ENCODE results near the gene CPNE5.

The CPNE5 gene

GRCh38 chr6:36839749-36840431 lies 646 bp upstream of the CPNE5 start:
- in situ Hi-C loops (cut with HindIII; ENCODE audit: low pct_ligation_motif_present, low pct_unique_long_range_greater_than_20kb, low sequenced_read_pairs) = no loop called here
- DNase-seq = peak; percentile 20

- in situ Hi-C loops (cut with HindIII; ENCODE audit: low pct_ligation_motif_present, low pct_unique_long_range_greater_than_20kb, low sequenced_read_pairs) = no loop called here
- DNase-seq = no peak
Measured at GRCh38 chr6:36837686-36838085, 1.6 kb downstream of the CPNE5 start.

GRCh38 chr6:36837022-36837339 lies 2.3 kb downstream of the CPNE5 start:
- DNase-seq = no peak
- in situ Hi-C loops (cut with HindIII; ENCODE audit: low pct_ligation_motif_present, low pct_unique_long_range_greater_than_20kb, low sequenced_read_pairs) = no loop called here

DNA sequence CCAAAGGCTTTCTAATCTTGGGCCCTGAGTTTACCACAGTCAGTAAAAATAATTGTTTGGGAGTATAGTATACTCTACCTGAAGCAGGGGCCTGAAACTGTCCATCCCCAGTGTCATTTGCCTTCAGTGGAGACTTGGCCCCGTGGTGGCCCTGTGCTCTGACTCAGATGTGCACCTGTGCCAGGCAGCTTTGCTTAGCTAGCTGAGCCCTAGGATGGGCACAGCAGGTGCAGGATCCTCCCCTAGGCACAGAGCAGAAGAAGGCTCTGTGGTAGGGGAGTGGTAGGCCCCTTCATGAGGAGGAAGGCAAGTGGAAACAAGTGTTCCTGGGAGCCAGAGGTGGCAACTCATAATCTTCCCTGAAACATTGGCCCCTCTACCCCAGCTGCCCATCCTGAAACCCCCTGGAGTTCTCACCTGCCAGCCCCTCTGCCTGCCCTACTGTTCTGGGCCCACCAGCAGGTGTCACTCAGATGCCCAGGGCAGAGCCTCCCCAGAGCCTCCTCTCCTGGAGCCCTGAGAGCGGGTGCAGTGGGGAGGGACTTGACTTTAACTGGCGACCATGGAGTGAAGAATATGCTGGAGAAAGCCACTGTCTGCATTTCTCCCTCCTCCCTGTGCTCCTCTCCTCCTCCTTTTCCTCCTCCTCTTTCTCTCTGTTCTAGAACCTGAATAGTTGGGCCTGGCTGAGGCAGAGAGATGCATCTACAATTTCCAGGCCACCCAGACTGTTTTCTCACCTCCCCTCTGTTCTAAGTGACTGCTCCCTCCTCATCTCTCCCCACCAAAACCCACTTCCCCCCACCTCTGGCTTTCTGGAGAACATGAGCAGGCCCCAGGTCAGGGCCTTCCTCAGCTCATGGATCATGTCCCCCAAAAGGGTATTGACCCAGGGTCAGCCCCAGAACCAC lies 2.9 kb downstream of the CPNE5 start:
- no peak for DNase-seq
- in situ Hi-C loops (cut with HindIII; ENCODE audit: low pct_ligation_motif_present, low pct_unique_long_range_greater_than_20kb, low sequenced_read_pairs) = no loop called here

DNA sequence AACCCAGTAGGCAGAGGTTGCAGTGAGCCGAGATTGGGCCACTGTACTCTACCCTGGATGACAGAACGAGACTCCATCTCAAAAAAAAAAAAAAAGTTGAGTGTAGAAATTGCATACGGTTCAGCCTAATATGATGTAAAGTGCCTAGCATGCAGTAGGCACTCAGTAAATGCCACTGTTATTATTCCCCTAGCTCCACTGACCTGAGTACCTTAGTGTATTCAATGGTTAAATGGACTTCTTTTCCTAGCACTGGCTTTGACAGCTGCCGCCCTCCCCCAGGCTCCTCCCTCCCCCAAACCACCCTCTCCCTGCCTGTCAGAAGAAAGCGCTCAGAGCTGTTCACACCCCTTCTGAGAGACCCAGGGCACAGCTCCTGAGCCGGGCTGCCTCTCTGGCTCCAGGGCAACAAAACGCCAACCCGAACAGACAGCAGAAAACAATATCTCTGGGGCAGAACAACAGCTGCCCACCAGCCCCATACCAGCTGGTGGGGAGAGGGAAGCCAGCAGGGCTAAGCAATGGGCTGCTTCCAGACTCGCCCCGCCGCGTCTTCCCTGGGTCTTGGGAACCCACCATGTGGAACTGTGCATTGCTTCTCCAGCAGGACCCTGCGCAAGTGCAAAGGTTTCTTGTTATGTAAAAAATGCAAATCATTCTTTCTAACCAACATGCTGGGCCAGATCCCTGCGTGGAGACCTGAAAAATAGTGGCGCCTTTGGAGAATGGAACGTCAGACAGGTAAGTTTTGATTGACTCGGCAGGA lies 4.5 kb downstream of the CPNE5 start:
- in situ Hi-C loops (cut with HindIII; ENCODE audit: low pct_ligation_motif_present, low pct_unique_long_range_greater_than_20kb, low sequenced_read_pairs) = no loop called here
- no peak for DNase-seq

DNA sequence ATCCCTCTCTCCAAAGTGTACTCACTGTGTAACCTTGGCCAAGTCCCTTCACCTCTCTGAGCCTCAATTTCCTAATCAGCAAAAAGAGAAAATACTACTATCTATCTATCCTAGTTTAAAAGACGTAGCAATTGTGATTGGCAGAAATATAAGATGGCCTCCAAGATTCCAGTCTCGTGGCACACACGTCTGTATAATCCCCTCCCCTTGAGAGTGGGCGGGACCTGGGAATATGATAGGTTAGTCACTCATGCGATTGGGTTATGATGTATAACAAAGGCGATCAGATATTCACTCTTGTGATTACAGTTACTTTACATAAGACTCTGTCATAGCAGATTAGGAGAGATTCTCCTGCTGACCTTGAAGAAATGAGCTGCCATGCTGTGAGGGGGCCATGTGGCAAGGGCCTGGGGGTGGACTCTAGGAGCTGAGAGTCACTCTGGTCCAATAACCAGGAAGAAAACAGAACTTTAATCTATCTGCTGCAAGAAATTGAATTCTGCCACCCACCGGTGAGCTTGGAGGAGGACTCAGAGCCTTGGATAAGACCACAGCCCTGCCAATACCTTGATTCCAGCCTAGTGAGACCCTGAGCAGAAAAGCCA lies 6.0 kb downstream of the CPNE5 start:
- in situ Hi-C loops (cut with HindIII; ENCODE audit: low pct_ligation_motif_present, low pct_unique_long_range_greater_than_20kb, low sequenced_read_pairs) = no loop called here
- DNase-seq = no peak

DNA sequence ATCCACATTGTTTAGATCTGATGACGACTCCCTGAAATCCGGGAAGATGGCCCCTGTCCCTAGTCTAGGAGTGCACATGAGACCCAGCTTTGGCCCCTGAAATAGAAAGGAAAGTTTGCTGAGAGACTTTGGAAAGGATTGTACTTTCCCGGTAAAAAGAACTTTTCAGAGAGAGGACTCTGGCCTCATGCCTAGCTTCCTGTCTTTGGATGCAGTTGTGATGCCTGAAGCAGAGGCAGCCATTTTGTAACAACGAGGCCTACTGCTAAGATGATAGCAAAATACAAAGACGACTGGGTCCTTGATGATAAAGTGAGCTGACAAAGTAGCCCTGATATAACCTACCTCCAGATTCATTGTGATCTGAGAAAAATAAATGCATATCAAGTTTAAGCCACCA lies 6.9 kb downstream of the CPNE5 start:
- DNase-seq = no peak
- in situ Hi-C loops (cut with HindIII; ENCODE audit: low pct_ligation_motif_present, low pct_unique_long_range_greater_than_20kb, low sequenced_read_pairs) = no loop called here

- DNase-seq = no peak
- in situ Hi-C loops (cut with HindIII; ENCODE audit: low pct_ligation_motif_present, low pct_unique_long_range_greater_than_20kb, low sequenced_read_pairs) = no loop called here
Measured at GRCh38 chr6:36830577-36830976, 8.7 kb downstream of the CPNE5 start.

GRCh38 chr6:36829919-36830544 lies 9.2 kb downstream of the CPNE5 start:
- DNase-seq = no peak
- in situ Hi-C loops (cut with HindIII; ENCODE audit: low pct_ligation_motif_present, low pct_unique_long_range_greater_than_20kb, low sequenced_read_pairs) = no loop called here

DNA sequence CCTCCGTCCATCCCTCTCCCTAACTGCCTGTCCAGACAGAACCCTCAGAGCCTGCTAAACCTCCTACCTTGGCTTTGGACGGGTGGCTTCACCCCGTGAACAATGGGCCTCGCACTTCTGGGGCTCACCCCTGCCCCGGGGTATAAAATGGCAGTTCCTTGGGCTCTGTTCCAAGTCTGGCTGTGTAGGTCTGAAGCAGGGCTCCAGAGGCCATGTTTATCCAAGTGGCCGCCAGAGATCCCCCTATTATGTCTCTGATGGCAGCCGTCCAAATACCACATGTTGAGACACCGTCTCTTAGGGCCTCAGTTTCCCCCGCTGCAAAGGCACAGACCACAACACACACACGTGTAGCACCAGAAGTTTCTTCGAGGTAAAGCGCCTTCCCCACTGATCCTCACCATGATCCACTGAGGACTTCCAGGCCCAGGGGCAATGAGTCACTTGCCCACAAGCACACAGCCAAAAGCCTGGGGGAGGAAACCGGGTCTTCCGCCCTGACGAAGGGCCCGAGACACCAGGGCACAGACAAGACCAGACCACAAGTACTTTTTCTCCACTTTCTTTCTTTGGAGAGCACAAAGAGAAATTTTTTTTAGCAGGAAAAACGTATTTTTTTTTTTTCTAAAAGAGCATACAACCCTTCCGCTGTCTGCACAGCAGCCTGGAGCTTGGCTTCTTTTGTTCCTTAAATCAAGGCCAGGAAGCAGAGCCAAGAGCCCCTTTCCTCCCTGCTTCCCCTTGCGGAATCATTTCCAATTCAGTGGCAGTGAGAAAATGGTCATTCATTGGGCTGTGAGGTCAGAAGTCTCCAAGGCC lies 11.8 kb downstream of the CPNE5 start:
- in situ Hi-C loops (cut with HindIII; ENCODE audit: low pct_ligation_motif_present, low pct_unique_long_range_greater_than_20kb, low sequenced_read_pairs) = no loop called here
- no peak for DNase-seq

DNA sequence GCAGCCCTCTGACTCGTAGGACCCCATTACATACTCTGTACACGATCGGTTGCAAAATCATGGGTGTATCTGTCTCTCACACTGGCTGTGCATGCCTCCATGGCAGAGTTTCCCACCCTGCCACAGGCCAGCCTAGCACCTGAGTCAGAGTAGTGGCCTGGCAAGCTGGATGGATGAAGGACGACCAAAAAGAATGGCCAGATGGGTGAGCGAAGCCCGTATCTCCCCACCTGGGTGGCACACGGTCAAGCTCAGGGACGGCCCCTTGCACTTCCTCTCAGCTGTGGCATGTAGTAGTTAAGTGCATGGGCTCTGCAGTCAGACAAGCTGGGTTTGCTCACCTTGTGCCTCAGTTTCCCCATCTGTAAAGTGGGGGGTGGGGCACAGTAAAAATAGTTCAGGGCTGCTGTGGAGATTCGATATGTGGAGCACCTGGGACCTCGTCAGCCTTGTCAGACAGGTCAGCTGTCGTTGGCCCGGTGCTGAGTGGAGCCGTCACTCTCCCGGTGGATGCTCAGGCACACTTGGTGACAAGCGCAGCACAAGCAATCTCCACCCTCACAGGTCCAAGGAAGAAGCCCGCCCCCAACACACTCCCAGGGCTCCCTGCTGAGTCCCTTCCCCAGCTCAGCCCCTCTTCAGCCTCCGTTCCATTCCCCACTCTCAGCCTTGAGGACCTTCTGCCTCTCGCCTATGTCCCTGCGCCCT lies 12.6 kb downstream of the CPNE5 start:
- DNase-seq = no peak
- in situ Hi-C loops (cut with HindIII; ENCODE audit: low pct_ligation_motif_present, low pct_unique_long_range_greater_than_20kb, low sequenced_read_pairs) = no loop called here

- in situ Hi-C loops (cut with HindIII; ENCODE audit: low pct_ligation_motif_present, low pct_unique_long_range_greater_than_20kb, low sequenced_read_pairs) = no loop called here
Measured at GRCh38 chr6:36825994-36826393, 13.2 kb downstream of the CPNE5 start.

GRCh38 chr6:36825452-36825851 lies 13.8 kb downstream of the CPNE5 start:
- in situ Hi-C loops (cut with HindIII; ENCODE audit: low pct_ligation_motif_present, low pct_unique_long_range_greater_than_20kb, low sequenced_read_pairs) = no loop called here
- DNase-seq = no peak

More at GRCh38 chr6:36825994-36826393, 13.2 kb downstream of the CPNE5 start:
- no peak for DNase-seq

- no peak for DNase-seq
- in situ Hi-C loops (cut with HindIII; ENCODE audit: low pct_ligation_motif_present, low pct_unique_long_range_greater_than_20kb, low sequenced_read_pairs) = no loop called here
Measured at GRCh38 chr6:36824253-36824652, 15.0 kb downstream of the CPNE5 start.

- no peak for DNase-seq
- in situ Hi-C loops (cut with HindIII; ENCODE audit: low pct_ligation_motif_present, low pct_unique_long_range_greater_than_20kb, low sequenced_read_pairs) = no loop called here
Measured at GRCh38 chr6:36823421-36824096, 15.7 kb downstream of the CPNE5 start.

DNA sequence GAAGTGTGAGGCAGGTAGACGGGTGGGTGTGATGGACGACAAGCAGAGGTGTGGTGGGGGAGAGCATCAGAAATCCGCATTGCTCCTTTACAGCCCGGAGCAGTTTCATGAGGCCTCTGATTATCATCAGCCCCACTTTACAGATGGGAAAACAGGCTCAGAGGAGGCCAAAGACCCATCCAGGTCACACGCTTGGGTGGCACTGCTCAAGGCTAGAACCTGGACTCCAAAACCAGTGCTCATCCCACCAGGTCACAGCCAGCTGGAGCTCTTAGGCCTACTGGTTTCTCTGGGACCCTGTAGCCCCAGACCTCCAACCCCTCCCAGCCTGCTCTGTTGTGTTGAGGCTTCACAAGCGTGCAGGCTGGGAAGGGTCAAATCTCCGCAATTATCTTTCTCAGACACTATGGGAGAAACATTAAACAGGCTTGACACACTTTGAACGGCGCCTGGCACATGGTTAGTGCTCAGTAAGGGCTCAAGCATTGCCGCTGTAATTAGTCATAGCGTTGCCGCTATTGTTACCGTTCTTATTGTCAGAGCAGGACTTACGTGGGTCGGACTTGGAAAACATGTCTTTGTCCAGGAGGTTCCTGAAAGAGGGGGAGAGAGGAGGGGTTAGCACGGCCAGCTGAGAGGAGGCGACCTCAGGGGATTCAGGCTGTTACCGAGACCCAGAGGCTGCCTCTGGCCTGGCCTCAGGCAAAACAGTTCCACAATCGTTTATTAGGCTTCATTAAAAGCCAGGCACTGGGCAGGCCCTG lies 16.6 kb downstream of the CPNE5 start:
- DNase-seq = no peak
- in situ Hi-C loops (cut with HindIII; ENCODE audit: low pct_ligation_motif_present, low pct_unique_long_range_greater_than_20kb, low sequenced_read_pairs) = no loop called here
